Measurements from ENCODE around the gene LRRC8B.
"Not testable (repeated sequence)": the region's sequence is repeated elsewhere in the genome, so short reads cannot be mapped to it uniquely, and the experiment has no call there.

Gene LRRC8B

GRCh38 chr1:89525169-89525855 lies 683 bp downstream of the LRRC8B start:
- DNase-seq = no peak

- DNase-seq = no peak
These were observed 2.6 kb downstream of the LRRC8B start for GRCh38 chr1:89527256-89527655.

- DNase-seq = no peak
These were observed 3.2 kb downstream of the LRRC8B start for GRCh38 chr1:89527750-89528381.

- DNase-seq = no peak
These were observed 3.8 kb downstream of the LRRC8B start for GRCh38 chr1:89528382-89528780.

GRCh38 chr1:89529196-89529595 lies 4.6 kb downstream of the LRRC8B start:
- DNase-seq = no peak

GRCh38 chr1:89530444-89531089 lies 5.9 kb downstream of the LRRC8B start:
- DNase-seq = peak; percentile 14

GRCh38 chr1:89531480-89532139 lies 7.0 kb downstream of the LRRC8B start:
- DNase-seq = no peak

GRCh38 chr1:89532228-89532627 lies 7.6 kb downstream of the LRRC8B start:
- DNase-seq = no peak

GRCh38 chr1:89532866-89533265 lies 8.2 kb downstream of the LRRC8B start:
- DNase-seq = no peak

- no peak for DNase-seq
These were observed 10.9 kb downstream of the LRRC8B start for GRCh38 chr1:89535537-89535936.

- DNase-seq = no peak
These were observed 12.1 kb downstream of the LRRC8B start for GRCh38 chr1:89536555-89537341.

GRCh38 chr1:89538361-89538760 lies 13.7 kb downstream of the LRRC8B start:
- DNase-seq = no peak

GRCh38 chr1:89539128-89539527 lies 14.5 kb downstream of the LRRC8B start:
- no peak for DNase-seq

GRCh38 chr1:89540406-89540970 lies 15.9 kb downstream of the LRRC8B start:
- DNase-seq = no peak

GRCh38 chr1:89542345-89542744 lies 17.7 kb downstream of the LRRC8B start:
- no peak for DNase-seq

- not testable (repeated sequence) for DNase-seq
These were observed 19.0 kb downstream of the LRRC8B start for GRCh38 chr1:89543632-89544031.

GRCh38 chr1:89545264-89546038 lies 20.8 kb downstream of the LRRC8B start:
- DNase-seq = no peak

GRCh38 chr1:89546082-89546889 lies 21.7 kb downstream of the LRRC8B start:
- DNase-seq = peak; percentile 92

GRCh38 chr1:89546934-89547562 lies 22.4 kb downstream of the LRRC8B start:
- no peak for DNase-seq

GRCh38 chr1:89547563-89548116 lies 23.0 kb downstream of the LRRC8B start:
- DNase-seq = peak; percentile 94

Data from NCI-H446 treated with DMSO at 0.1 percent for 48 hours (cell line).